Measurements from ENCODE around the gene D2HGDH.

The D2HGDH gene

GRCh38 chr2:241760301-241760771 is 25.9 kb downstream of the D2HGDH start:
- no peak overlapping the region for H3K4me3 ChIP-seq (ENCODE audit: low read depth, low read length)
- DNase-seq (ENCODE audit: low read depth), result no peak
- TF ChIP-seq CTCF (conservative IDR thresholded peaks at IDR 0.05; ENCODE audit: low read depth, low read length), result no peak

- TF ChIP-seq CTCF (conservative IDR thresholded peaks at IDR 0.05; ENCODE audit: low read depth, low read length), result no peak
- no peak for DNase-seq (ENCODE audit: low read depth)
- no peak overlapping the region for H3K4me3 ChIP-seq (ENCODE audit: low read depth, low read length)
Observed at GRCh38 chr2:241762321-241762932, 28.0 kb downstream of the D2HGDH start.

GRCh38 chr2:241762933-241763369 is 28.5 kb downstream of the D2HGDH start:
- TF ChIP-seq CTCF (conservative IDR thresholded peaks at IDR 0.05; ENCODE audit: low read depth, low read length), result no peak
- H3K4me3 ChIP-seq (ENCODE audit: low read depth, low read length), result no peak overlapping the region
- no peak for DNase-seq (ENCODE audit: low read depth)

- H3K4me3 ChIP-seq (ENCODE audit: low read depth, low read length), result no peak overlapping the region
Observed at GRCh38 chr2:241763551-241764274, 29.3 kb downstream of the D2HGDH start.

GRCh38 chr2:241764275-241765241 is 30.1 kb downstream of the D2HGDH start:
- no peak overlapping the region for H3K4me3 ChIP-seq (ENCODE audit: low read depth, low read length)
- no peak for DNase-seq (ENCODE audit: low read depth)
- no peak for TF ChIP-seq CTCF (conservative IDR thresholded peaks at IDR 0.05; ENCODE audit: low read depth, low read length)

More at GRCh38 chr2:241763551-241764274, 29.3 kb downstream of the D2HGDH start:
- TF ChIP-seq CTCF (conservative IDR thresholded peaks at IDR 0.05; ENCODE audit: low read depth, low read length), result no peak
- no peak for DNase-seq (ENCODE audit: low read depth)

- no peak overlapping the region for H3K4me3 ChIP-seq (ENCODE audit: low read depth, low read length)
- no peak for DNase-seq (ENCODE audit: low read depth)
- no peak for TF ChIP-seq CTCF (conservative IDR thresholded peaks at IDR 0.05; ENCODE audit: low read depth, low read length)
Observed at GRCh38 chr2:241767464-241768250, 33.2 kb downstream of the D2HGDH start.
